Vagina (tissue), 2 donors: ENCODE measurements around the gene BMPR1A.

ENCODE experiments used
- POLR2A ChIP-seq, 2 donors: fragments of 450-650 bp; IDR thresholded peaks; one replicate each; pipeline ENCODE4 v1.6.1; 2017; ENCODE audit warnings: antibody characterized with exemption in 2 of 2, mild to moderate bottlenecking in 2 of 2, moderate library complexity in 2 of 2
- TF ChIP-seq, protein P1 (sequence below), 3 experiments: fragments of 450-650 bp in 2 of 3; fragments of 200-600 bp in 1 of 3; sonication (generic) in 1 of 3; IDR thresholded peaks; one replicate each; pipeline ENCODE4 v1.5.1; 2017 to 2019; ENCODE audit warnings: antibody characterized with exemption in 3 of 3, mild to moderate bottlenecking in 2 of 3, moderate library complexity in 2 of 3

DNA sequence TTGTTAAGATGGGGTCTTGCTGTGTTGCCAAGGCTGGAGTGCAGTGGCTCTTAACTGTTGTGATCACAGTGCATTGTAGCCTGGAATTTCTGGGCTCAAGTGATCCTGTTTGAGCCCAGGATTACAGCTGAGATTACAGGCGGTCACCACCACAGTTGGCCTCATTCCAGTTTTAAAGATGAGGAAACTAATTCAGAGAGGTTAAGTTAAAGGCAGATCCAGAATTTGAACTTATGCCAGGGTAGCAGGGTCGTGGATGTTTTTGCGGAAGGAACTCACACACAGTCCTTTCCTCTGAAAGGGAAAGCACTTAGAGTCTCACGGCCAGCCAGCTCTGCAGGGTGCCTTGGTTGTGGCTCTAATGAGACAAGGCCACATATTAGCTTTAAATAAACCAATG is 116.3 kb downstream of the BMPR1A start:
- TF ChIP-seq POLR2A (IDR thresholded peaks at IDR 0.05) = no peak
- TF ChIP-seq, protein P1, sequence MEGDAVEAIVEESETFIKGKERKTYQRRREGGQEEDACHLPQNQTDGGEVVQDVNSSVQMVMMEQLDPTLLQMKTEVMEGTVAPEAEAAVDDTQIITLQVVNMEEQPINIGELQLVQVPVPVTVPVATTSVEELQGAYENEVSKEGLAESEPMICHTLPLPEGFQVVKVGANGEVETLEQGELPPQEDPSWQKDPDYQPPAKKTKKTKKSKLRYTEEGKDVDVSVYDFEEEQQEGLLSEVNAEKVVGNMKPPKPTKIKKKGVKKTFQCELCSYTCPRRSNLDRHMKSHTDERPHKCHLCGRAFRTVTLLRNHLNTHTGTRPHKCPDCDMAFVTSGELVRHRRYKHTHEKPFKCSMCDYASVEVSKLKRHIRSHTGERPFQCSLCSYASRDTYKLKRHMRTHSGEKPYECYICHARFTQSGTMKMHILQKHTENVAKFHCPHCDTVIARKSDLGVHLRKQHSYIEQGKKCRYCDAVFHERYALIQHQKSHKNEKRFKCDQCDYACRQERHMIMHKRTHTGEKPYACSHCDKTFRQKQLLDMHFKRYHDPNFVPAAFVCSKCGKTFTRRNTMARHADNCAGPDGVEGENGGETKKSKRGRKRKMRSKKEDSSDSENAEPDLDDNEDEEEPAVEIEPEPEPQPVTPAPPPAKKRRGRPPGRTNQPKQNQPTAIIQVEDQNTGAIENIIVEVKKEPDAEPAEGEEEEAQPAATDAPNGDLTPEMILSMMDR (IDR thresholded peaks at IDR 0.05) = no peak
